ENCODE results near the gene FBXO41.
A peak's percentile ranks its signal among the peaks of the same experiment; 100 is the strongest.

The FBXO41 gene

GRCh38 chr2:73262108-73262651 is 22.1 kb downstream of the FBXO41 start:
- DNase-seq (ENCODE audit: low read depth), result no peak
- TF ChIP-seq, protein P1, sequence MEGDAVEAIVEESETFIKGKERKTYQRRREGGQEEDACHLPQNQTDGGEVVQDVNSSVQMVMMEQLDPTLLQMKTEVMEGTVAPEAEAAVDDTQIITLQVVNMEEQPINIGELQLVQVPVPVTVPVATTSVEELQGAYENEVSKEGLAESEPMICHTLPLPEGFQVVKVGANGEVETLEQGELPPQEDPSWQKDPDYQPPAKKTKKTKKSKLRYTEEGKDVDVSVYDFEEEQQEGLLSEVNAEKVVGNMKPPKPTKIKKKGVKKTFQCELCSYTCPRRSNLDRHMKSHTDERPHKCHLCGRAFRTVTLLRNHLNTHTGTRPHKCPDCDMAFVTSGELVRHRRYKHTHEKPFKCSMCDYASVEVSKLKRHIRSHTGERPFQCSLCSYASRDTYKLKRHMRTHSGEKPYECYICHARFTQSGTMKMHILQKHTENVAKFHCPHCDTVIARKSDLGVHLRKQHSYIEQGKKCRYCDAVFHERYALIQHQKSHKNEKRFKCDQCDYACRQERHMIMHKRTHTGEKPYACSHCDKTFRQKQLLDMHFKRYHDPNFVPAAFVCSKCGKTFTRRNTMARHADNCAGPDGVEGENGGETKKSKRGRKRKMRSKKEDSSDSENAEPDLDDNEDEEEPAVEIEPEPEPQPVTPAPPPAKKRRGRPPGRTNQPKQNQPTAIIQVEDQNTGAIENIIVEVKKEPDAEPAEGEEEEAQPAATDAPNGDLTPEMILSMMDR (IDR thresholded peaks at IDR 0.05; ENCODE audit: insufficient read depth, low read depth, low read length, missing control alignments), result no peak
- H3K4me3 ChIP-seq (ENCODE audit: low read length), result no peak overlapping the region

DNA sequence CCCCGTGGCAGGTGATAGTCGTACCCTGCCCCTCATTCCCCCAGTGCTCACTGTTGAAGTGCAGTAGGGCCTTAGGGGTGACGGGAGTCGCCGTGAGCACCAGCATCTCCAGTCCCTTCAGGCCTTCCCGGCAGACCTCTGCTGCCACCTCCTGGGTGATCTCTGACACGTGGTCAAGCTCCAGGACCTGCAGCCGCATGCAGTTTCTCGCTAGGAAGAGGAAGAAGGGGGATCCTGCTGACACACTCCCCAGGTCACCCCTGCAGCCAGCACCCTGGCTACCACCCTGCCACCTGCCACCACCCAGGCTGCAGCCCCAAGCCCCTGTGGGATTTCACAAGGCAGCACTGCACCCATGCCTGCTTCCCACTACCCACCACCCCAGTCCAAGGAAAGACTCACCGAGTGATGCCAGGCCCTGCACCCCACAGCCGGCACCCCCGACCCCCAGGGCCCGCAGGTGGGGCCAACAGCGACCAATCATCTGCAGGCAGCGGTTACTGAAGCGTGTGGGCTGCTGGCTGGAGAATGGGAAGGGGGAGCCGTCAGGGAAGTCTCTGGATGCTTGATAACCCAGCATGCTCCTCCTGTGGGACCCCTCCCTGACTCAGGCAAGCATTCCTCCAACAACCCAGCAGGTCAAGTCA is 23.8 kb downstream of the FBXO41 start:
- H3K4me3 ChIP-seq (ENCODE audit: low read length), result no peak overlapping the region
- peak; percentile 67 for DNase-seq (ENCODE audit: low read depth)
- TF ChIP-seq, protein P1 (IDR thresholded peaks at IDR 0.05; ENCODE audit: insufficient read depth, low read depth, low read length, missing control alignments), result peak; percentile 45

GRCh38 chr2:73259704-73260337 is 24.5 kb downstream of the FBXO41 start:
- TF ChIP-seq, protein P1 (IDR thresholded peaks at IDR 0.05; ENCODE audit: insufficient read depth, low read depth, low read length, missing control alignments), result no peak
- DNase-seq (ENCODE audit: low read depth), result no peak
- H3K4me3 ChIP-seq (ENCODE audit: low read length), result no peak overlapping the region

- TF ChIP-seq, protein P1 (IDR thresholded peaks at IDR 0.05; ENCODE audit: insufficient read depth, low read depth, low read length, missing control alignments), result no peak
- H3K4me3 ChIP-seq (ENCODE audit: low read length), result no peak overlapping the region
- no peak for DNase-seq (ENCODE audit: low read depth)
Observed at GRCh38 chr2:73259276-73259675, 25.0 kb downstream of the FBXO41 start.

- DNase-seq (ENCODE audit: low read depth), result no peak
- TF ChIP-seq, protein P1 (IDR thresholded peaks at IDR 0.05; ENCODE audit: insufficient read depth, low read depth, low read length, missing control alignments), result no peak
- H3K4me3 ChIP-seq (ENCODE audit: low read length), result no peak overlapping the region
Observed at GRCh38 chr2:73258913-73259215, 25.4 kb downstream of the FBXO41 start.

GRCh38 chr2:73258186-73258912 is 25.9 kb downstream of the FBXO41 start:
- TF ChIP-seq, protein P1 (IDR thresholded peaks at IDR 0.05; ENCODE audit: insufficient read depth, low read depth, low read length, missing control alignments), result no peak
- H3K4me3 ChIP-seq (ENCODE audit: low read length), result no peak overlapping the region
- DNase-seq (ENCODE audit: low read depth), result no peak

Data from epithelial cell of esophagus (primary cell).